ENCODE data around the gene ZNF367. TPM values are rescaled to one million over a fixed set of nuclear protein-coding genes. Genes with fewer than 3 reads are reported as not detected.

The ZNF367 gene
- total RNA-seq, 1 experiment from 2014 or later = 10.1 TPM

DNA sequence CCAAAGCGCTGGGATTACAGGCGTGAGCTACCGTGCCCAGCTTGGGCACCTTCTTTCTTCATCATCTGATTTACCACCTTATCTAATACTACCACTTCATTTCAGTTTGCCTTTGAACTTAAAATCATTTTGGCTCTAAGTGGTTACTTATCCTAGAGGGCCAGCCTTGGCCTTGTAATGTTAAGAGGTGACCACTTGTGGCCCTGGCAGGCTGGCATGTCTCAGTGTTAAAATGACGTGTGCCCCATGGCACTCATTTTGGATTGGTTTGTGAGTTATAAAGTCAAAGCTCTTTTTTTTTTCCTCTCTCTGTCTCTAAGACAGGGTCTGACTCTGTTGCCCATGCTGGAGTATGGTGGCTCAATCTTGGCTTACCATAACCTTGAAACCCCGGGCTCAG, 49.6 kb upstream of the ZNF367 start:
- Histone ChIP-seq H4K5ac (ENCODE audit: insufficient read length, low read depth, low read length) (no peak overlapping the region), H2BK12ac (ENCODE audit: insufficient read length, low read depth, low read length) (no peak overlapping the region), H3K27me3 (ENCODE audit: insufficient read depth, low read length) (no peaks in the 10 kb centered on the region), H3K79me2 (ENCODE audit: insufficient read depth, low read length) (no peaks in the 10 kb centered on the region), H3K56ac (ENCODE audit: insufficient read length, low read depth, low read length) (no peak overlapping the region), H3K23ac (ENCODE audit: insufficient read length, low read depth, low read length) (no peak overlapping the region), H3K79me1 (ENCODE audit: insufficient read depth, low read depth, low read length, poor library complexity, severe bottlenecking) (no peaks in the 10 kb centered on the region), H3K9ac (ENCODE audit: extremely low read depth, insufficient read length, low read length) (no peak overlapping the region), H2AFZ (ENCODE audit: low read length) (no peak overlapping the region), H4K20me1 (ENCODE audit: control insufficient read depth, insufficient read depth, insufficient read length) (no peaks in the 10 kb centered on the region), H3K18ac (ENCODE audit: insufficient read length, low read depth, low read length) (no peak overlapping the region), H2BK15ac (ENCODE audit: low read depth, low read length) (no peak overlapping the region), H3K4ac (ENCODE audit: low read depth, low read length) (no peak overlapping the region), H3K4me2 (ENCODE audit: insufficient read depth, insufficient read length, low read length) (no peak overlapping the region), H3T11ph (ENCODE audit: low read length) (no peak overlapping the region), H3K27ac (ENCODE audit: insufficient read length, low read depth, low read length) (no peak overlapping the region), H2BK20ac (ENCODE audit: low read depth, low read length, poor library complexity, severe bottlenecking) (no peak overlapping the region), H4K91ac (ENCODE audit: insufficient read length, low read depth, low read length) (no peak overlapping the region), H2AK5ac (ENCODE audit: insufficient read length, low read length) (no peak overlapping the region), H2BK5ac (ENCODE audit: insufficient read length, low read length) (no peak overlapping the region), H3K4me1 (ENCODE audit: insufficient read depth, low read length) (peaks cover 3% of the 10 kb centered on the region; the same call in 1 of the 2 replicates), H3K9me3 (ENCODE audit: control insufficient read depth, low read depth, low read length) (no peaks in the 10 kb centered on the region), H2BK120ac (ENCODE audit: low read depth, low read length, poor library complexity, severe bottlenecking) (no peak overlapping the region), H3K23me2 (ENCODE audit: insufficient read length, low read depth, low read length, poor library complexity, severe bottlenecking) (no peaks in the 10 kb centered on the region), H3K14ac (ENCODE audit: insufficient read depth, low read length) (no peak overlapping the region), H4K8ac (replicated peaks; ENCODE audit: insufficient read length, low read depth, low read length) (no peak overlapping the region)
- no CpG with 5 or more reads among the region's 5 CpGs for whole genome bisulfite sequencing (ENCODE audit: extremely low coverage, insufficient read length, low lambda C conversion rate)
- Mint-ChIP-seq H3K36me3 (ENCODE audit: insufficient read depth in 1 of 3, low read depth in 3 of 3) (peaks cover 10 to 40% (median 34%) of the 10 kb centered on the region in 3 experiments; a peak in 6 of 7 replicates), H3K4me3 (no peak overlapping the region), H3K4me1 (peaks cover 8 to 9% of the 10 kb centered on the region in 2 experiments), H3K27ac (peak overlapping the region in 1 of 3 experiments; percentile 72; a peak in 1 of 7 replicates), H3K27me3 (ENCODE audit: low read depth) (no peaks in the 10 kb centered on the region), H3K9me3 (no peaks in the 10 kb centered on the region)
- TF ChIP-seq, protein P1, sequence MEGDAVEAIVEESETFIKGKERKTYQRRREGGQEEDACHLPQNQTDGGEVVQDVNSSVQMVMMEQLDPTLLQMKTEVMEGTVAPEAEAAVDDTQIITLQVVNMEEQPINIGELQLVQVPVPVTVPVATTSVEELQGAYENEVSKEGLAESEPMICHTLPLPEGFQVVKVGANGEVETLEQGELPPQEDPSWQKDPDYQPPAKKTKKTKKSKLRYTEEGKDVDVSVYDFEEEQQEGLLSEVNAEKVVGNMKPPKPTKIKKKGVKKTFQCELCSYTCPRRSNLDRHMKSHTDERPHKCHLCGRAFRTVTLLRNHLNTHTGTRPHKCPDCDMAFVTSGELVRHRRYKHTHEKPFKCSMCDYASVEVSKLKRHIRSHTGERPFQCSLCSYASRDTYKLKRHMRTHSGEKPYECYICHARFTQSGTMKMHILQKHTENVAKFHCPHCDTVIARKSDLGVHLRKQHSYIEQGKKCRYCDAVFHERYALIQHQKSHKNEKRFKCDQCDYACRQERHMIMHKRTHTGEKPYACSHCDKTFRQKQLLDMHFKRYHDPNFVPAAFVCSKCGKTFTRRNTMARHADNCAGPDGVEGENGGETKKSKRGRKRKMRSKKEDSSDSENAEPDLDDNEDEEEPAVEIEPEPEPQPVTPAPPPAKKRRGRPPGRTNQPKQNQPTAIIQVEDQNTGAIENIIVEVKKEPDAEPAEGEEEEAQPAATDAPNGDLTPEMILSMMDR (conservative IDR thresholded peaks at IDR 0.05) = no peak
- DNase-seq = no peak

Measured in H9 (cell line).